ENCODE results near the gene ANKRD62.

The ANKRD62 gene

GRCh38 chr18:12093520-12094257, at the start of gene ANKRD62:
Gene ANKRD62 (plus strand): TSS chr18:12093843. CDS start chr18:12094018, 175 bp downstream.
- no peak for DNase-seq

GRCh38 chr18:12044591-12044990, 49.1 kb upstream of the ANKRD62 start:
- no peak for DNase-seq

GRCh38 chr18:12046046-12046750, 47.4 kb upstream of the ANKRD62 start:
- no peak for DNase-seq

- no peak for DNase-seq
These were observed 46.8 kb upstream of the ANKRD62 start for GRCh38 chr18:12046751-12047335.

- DNase-seq, result no peak
These were observed 45.4 kb upstream of the ANKRD62 start for GRCh38 chr18:12048010-12048826.

- no peak for DNase-seq
These were observed 44.8 kb upstream of the ANKRD62 start for GRCh38 chr18:12048827-12049175.

GRCh38 chr18:12049978-12050811, 43.4 kb upstream of the ANKRD62 start:
- DNase-seq, result no peak

GRCh38 chr18:12052866-12053265, 40.8 kb upstream of the ANKRD62 start:
- no peak for DNase-seq

GRCh38 chr18:12053289-12053688, 40.4 kb upstream of the ANKRD62 start:
- DNase-seq, result no peak

GRCh38 chr18:12056034-12056883, 37.4 kb upstream of the ANKRD62 start:
- DNase-seq, result no peak

- DNase-seq, result no peak
These were observed 36.7 kb upstream of the ANKRD62 start for GRCh38 chr18:12056884-12057402.

- DNase-seq, result no peak
These were observed 36.1 kb upstream of the ANKRD62 start for GRCh38 chr18:12057419-12058039.

GRCh38 chr18:12059334-12060181, 34.1 kb upstream of the ANKRD62 start:
- no peak for DNase-seq

- DNase-seq, result no peak
These were observed 33.3 kb upstream of the ANKRD62 start for GRCh38 chr18:12060182-12060870.

GRCh38 chr18:12061685-12062084, 32.0 kb upstream of the ANKRD62 start:
- no peak for DNase-seq

GRCh38 chr18:12062974-12063373, 30.7 kb upstream of the ANKRD62 start:
- no peak for DNase-seq

GRCh38 chr18:12064086-12064763, 29.4 kb upstream of the ANKRD62 start:
- no peak for DNase-seq

GRCh38 chr18:12065397-12065796, 28.2 kb upstream of the ANKRD62 start:
- no peak for DNase-seq
